Choroid plexus epithelial cell (primary cell): ENCODE measurements around the gene AFAP1.

ENCODE experiments used
- DNase-seq: peaks from one replicate; pipeline ENCODE4 v3.0.0-alpha.2; 2010; ENCODE audit warnings: low read depth
- H3K4me3 ChIP-seq: 2 replicates; pipeline ENCODE4 v1.5.1; 2011; ENCODE audit warnings: low read depth, mild to moderate bottlenecking, control low read depth, low read length, moderate library complexity
- TF ChIP-seq, protein P1 (sequence below): conservative IDR thresholded peaks from 2 replicates; pipeline ENCODE4 v1.5.1; 2011; ENCODE audit warnings: low read depth, mild to moderate bottlenecking, control low read depth, inconsistent platforms, low read length, moderate library complexity

The AFAP1 gene

DNA sequence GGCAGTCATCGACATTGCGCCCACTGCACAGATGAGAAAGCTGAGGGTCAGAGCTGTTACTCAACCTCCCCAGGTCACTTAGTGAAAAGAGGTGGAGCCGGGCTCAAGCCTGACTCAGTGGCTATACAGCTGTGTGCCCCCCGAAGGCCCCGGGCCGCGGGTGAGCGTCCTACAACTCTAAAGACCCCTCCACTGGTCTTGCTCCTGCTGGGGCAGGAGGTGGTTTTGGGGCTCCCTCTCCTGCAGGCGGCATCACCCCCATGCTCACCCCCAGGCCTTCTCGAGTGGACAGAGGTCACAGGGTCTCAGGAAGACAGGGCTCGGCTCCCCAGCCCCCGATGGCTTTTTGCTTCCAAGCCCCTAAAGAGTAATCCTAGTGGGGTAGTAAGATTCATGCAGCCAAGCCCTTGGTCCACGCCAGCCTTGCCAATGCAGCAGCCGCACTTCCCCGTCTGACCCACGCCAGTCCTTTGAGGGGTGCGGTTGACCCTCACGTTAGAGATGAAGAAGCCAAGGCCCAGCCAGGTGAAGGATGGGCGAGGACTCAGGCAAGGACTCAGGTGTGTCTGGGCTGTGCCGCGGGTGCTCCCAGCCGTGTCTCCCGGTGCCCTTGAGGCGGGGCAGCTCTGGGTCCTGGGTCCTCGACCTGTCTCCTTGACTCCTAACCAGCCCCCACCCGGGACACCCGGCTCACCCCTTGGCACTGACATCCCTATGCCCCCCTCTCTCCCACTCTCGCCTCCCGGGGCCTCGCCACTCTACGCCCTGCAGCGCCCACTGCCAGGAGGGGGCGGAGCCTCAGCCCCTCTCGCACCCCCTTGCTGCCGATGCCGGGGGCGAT, 200.4 kb downstream of the AFAP1 start:
- TF ChIP-seq, protein P1, sequence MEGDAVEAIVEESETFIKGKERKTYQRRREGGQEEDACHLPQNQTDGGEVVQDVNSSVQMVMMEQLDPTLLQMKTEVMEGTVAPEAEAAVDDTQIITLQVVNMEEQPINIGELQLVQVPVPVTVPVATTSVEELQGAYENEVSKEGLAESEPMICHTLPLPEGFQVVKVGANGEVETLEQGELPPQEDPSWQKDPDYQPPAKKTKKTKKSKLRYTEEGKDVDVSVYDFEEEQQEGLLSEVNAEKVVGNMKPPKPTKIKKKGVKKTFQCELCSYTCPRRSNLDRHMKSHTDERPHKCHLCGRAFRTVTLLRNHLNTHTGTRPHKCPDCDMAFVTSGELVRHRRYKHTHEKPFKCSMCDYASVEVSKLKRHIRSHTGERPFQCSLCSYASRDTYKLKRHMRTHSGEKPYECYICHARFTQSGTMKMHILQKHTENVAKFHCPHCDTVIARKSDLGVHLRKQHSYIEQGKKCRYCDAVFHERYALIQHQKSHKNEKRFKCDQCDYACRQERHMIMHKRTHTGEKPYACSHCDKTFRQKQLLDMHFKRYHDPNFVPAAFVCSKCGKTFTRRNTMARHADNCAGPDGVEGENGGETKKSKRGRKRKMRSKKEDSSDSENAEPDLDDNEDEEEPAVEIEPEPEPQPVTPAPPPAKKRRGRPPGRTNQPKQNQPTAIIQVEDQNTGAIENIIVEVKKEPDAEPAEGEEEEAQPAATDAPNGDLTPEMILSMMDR = no peak
- H3K4me3 ChIP-seq = no peak overlapping the region
- DNase-seq = no peak

DNA sequence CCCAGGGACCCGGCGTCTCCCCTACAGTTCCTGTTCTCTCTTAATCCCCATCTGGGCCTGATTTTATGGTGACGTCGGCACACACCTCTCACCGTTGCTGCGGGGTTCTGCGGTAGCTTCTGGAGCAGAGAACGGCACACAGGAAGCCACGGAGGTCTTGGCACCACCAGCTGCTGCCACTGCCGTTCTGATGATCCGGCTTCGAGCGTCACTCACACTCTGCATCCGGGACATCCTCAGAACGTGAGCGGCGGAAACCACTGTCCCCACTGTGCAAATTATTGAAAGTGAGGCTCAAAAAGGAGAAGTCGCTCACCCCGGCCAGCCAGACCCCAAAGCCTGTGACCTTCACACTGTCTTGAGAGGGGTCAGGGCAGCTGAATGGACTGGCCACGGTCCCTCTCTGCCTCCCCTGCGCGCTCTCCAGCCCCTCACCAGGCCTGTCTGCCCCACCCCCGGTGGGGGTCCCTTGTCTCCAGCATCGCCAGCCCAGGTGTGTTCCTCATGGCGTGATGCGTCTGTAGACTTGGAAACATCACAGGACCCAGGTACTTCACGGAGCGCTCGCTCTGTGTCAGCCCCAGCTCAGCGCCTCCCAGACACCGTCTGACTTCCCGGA, 201.1 kb downstream of the AFAP1 start:
- TF ChIP-seq, protein P1 = no peak
- DNase-seq = no peak
- H3K4me3 ChIP-seq = no peak overlapping the region

DNA sequence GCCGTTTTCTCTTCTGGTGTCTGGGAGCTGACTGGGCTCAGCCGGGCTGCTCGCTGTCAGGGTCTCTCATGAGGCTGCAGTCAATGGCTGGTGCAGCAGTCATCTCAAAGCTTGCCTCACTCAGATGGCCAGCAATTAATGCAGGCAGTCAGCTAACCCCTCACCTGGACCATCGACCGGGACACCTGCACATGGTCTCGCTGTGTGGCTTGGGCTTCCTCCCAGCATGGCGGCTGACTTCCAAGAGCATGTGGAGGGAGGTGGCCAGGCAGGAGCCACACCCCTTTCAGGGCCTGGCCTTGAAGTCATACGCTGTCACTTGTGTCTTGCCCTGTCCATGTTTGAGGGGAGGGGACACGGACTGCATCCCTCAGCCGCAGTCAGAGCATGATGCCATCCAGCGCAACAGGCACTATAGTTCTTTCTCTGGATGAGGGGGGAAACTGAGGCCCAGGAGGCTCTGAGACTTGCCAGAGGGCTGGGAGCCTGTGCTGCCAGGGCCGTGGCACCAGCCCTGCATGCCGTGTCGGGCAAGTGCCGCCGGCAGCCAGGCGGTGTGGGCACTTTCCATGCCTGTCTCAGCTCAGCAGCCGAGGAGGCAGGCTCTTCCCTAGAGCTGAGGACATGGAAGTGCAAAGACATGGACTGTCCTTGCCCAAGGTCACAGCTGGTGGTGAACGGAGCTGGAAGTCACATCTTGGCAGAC, 201.8 kb downstream of the AFAP1 start:
- H3K4me3 ChIP-seq = no peak overlapping the region
- TF ChIP-seq, protein P1 = no peak
- DNase-seq = no peak

DNA sequence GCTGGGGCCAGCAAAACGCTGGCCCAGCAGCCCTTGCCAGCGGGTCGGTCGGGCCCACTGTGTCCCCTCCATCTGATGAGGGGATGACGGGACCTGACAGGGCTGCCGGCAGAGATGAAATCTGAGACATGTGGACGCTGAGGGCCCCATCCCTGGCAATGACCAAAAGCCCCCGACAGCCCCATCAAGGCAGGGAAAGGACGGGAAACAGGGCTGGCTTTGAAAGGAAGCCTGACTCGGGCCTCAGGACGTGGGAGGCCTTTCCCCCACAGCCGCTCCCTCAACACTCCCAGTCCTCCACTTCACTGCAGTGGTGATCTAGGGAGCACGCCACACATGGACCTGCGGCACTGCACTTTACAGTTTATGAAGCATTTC, 202.4 kb downstream of the AFAP1 start:
- DNase-seq = no peak
- H3K4me3 ChIP-seq = no peak overlapping the region
- TF ChIP-seq, protein P1 = no peak

DNA sequence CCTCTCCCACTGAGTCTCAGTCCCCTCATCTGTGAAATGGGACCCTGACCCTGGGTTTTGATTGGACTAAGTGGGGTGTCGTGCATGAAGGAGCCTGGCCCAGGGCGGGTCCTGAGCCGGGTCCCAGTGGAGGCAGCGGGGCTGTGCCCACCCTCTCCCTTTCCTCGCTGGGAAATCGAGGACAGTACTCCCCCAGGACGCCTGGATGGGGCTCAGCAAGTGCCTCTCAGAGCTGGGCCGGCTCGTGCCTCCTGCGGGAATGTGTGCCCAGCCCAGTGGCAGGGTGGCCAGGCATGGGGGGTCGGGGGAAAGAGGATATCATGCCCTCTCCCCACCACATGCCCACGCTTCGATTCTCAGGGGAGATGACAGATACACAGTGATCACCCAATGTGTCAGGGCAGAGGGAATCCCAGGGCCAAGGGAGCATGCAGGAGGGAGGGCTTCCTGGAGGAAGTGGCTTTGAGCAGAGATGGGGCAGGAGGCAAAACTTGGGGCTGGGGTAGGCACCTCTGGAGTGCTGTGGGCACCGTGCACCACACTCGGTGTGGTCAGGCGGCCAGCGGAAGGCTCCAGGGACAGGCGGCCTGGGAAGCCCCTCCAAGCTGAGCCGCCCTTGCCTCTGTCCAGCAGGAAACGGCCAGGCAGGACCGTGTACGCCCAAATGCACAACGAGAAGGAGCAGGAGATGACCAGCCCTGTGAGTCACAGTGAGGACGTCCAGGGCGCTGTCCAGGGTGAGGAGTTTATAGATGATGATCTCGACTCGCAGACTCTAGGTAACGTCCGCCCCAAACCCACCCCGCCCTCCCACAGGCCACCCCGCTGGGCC, 203.0 kb downstream of the AFAP1 start:
- DNase-seq = peak; percentile 44
- TF ChIP-seq, protein P1 = no peak
- no peak overlapping the region for H3K4me3 ChIP-seq

DNA sequence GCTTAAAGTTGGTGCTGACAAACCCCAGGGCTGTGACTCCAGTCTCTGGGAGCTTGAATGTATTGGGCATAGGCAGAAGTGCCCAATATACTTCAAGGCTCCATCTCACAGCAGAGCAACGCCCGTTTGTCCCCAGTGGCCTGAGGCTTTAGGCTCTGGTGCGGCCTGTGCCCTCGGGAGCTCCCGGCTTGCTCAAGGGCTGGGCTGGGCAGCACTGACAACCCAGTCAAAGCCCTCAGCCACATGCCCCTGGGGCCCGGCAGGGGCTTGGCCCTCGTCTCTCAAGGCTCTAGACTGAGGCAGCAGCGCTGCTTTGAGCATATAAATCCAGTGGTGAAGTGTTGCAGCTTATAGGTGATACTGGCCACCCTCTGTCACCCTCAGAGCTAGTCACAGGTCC, 203.7 kb downstream of the AFAP1 start:
- H3K4me3 ChIP-seq = no peak overlapping the region
- no peak for DNase-seq
- TF ChIP-seq, protein P1 = no peak
